ENCODE measurements around the gene TEX261.

The TEX261 gene

GRCh38 chr2:70981866-70982810 lies 12.5 kb downstream of the TEX261 start:
- no peak for DNase-seq (ENCODE audit: low read depth)

- no peak for DNase-seq (ENCODE audit: low read depth)
These were observed 13.3 kb downstream of the TEX261 start for GRCh38 chr2:70981421-70981820.

GRCh38 chr2:70979626-70980025 lies 15.0 kb downstream of the TEX261 start:
- no peak for DNase-seq (ENCODE audit: low read depth)

GRCh38 chr2:70979180-70979488 lies 15.5 kb downstream of the TEX261 start:
- DNase-seq (ENCODE audit: low read depth) = no peak

GRCh38 chr2:70978341-70979179 lies 16.1 kb downstream of the TEX261 start, which contains the start of gene ANKRD53:
Gene ANKRD53, plus strand, starts transcription at chr2:70978630. Its CDS starts 16 bp downstream, at chr2:70978646.
- no peak for DNase-seq (ENCODE audit: low read depth)

GRCh38 chr2:70977605-70978205 lies 17.0 kb downstream of the TEX261 start:
- DNase-seq (ENCODE audit: low read depth) = no peak

- DNase-seq (ENCODE audit: low read depth) = no peak
These were observed 19.4 kb downstream of the TEX261 start for GRCh38 chr2:70975237-70975636.

- DNase-seq (ENCODE audit: low read depth) = no peak
These were observed 20.1 kb downstream of the TEX261 start for GRCh38 chr2:70974592-70974991.

- DNase-seq (ENCODE audit: low read depth) = no peak
These were observed 27.5 kb downstream of the TEX261 start for GRCh38 chr2:70967189-70967588.

- DNase-seq (ENCODE audit: low read depth) = no peak
These were observed 28.0 kb downstream of the TEX261 start for GRCh38 chr2:70966681-70967080.

GRCh38 chr2:70965506-70965905 lies 29.2 kb downstream of the TEX261 start:
- DNase-seq (ENCODE audit: low read depth) = no peak

- peak; percentile 69 for DNase-seq (ENCODE audit: low read depth)
These were observed 29.9 kb downstream of the TEX261 start for GRCh38 chr2:70964596-70965386.

- DNase-seq (ENCODE audit: low read depth) = no peak
These were observed 30.5 kb downstream of the TEX261 start for GRCh38 chr2:70964133-70964532.

- no peak for DNase-seq (ENCODE audit: low read depth)
These were observed 31.5 kb downstream of the TEX261 start for GRCh38 chr2:70962885-70963878.

GRCh38 chr2:70962211-70962884 lies 32.3 kb downstream of the TEX261 start:
- DNase-seq (ENCODE audit: low read depth) = no peak

- no peak for DNase-seq (ENCODE audit: low read depth)
These were observed 33.1 kb downstream of the TEX261 start for GRCh38 chr2:70961648-70961994.

GRCh38 chr2:70960833-70961647 lies 33.6 kb downstream of the TEX261 start:
- no peak for DNase-seq (ENCODE audit: low read depth)

- DNase-seq (ENCODE audit: low read depth) = no peak
These were observed 34.5 kb downstream of the TEX261 start for GRCh38 chr2:70959851-70960832.
